NCI-H748 (cell line): ENCODE data around the gene RASAL1.
A peak's percentile ranks its signal among the peaks of the same experiment; 100 is the strongest.

Experiments
- DNase-seq: peaks from one replicate; lab custom pipeline; 2025; ENCODE audit not compliant: unreplicated experiment; lab: John Stamatoyannopoulos, UW

RASAL1 gene

DNA sequence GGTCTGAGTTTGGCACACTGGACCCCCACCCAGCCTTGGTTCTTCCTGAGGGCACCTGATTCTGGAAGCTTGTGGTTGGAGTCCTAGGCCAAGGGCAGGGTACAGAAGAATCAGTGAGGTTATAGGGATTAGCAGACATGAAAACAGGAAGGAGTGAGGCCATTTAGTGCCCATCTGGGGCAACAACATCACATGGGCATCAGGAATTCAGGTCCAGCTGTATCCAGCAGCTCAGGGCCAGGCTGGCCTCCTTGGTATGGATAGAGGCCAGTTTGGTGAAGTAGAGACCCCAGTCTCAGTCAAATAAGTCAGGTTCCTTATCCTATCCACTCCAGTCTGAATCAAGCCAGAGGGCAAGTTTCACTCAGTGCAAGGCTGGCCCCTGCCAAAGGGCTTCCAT is 36.2 kb downstream of the RASAL1 start:
- DNase-seq = no peak

DNA sequence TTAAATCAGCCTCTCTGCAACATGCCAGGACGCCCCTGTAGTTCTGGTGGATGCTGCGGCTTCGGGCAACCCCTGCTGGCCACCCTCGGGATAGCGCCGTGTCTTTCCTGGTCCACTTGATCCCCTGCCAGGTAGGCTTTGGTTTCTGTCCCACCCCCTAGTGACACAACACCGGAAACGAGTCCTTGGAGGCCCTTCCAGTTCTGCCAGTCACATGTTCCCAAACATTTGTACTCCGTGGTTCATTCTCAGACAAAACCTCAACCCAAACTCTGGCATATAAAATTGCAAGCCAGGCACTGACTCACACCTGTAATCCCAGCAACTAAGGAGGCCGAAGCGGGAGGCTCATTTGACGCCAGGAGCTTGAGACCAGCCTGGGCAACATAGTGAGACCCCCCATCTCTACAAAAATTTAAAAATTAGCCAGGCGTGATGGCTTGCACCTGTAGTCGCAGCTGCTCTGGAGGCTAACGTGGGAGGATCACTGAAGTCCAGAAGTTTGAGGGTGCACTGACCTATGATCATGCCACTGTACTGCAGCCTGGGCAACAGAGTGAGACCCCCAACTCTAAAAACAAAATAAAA is 37.0 kb downstream of the RASAL1 start:
- DNase-seq = peak; percentile 83

DNA sequence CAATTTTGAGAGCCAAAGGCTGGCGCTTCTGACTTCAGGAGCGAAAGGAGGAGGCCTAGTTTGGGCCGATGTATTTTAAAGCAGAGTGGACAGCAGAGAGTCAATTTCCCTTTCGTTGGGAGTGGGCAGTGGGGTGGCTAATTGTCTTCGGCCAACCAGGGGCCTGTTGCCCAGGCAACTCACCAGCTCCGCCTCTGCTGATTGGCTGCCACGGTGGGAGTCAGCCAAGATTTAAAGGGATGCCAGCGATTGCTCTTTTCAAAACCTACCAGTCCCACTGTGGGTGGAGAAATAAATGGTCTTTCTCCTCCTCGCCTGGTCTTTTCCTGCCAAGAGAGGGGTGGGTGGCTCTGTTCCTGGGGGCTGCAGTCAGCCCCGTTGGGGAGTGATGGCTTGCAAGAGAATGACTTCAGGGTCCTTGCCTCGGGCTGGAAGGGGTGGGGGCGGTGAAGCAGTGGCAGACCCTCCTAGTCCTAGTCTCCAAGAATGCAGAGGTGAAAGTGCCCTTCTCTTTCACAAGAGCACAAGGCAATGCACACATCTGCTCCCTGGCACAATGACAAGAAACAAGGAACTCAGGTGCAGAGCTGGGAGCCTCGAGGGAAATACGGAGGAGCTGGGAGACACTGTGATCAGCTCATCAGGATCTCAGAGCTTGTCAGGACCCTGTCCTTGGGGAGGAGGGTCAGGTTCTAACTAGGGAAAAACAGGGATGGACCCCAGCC is 37.7 kb downstream of the RASAL1 start:
- no peak for DNase-seq

DNA sequence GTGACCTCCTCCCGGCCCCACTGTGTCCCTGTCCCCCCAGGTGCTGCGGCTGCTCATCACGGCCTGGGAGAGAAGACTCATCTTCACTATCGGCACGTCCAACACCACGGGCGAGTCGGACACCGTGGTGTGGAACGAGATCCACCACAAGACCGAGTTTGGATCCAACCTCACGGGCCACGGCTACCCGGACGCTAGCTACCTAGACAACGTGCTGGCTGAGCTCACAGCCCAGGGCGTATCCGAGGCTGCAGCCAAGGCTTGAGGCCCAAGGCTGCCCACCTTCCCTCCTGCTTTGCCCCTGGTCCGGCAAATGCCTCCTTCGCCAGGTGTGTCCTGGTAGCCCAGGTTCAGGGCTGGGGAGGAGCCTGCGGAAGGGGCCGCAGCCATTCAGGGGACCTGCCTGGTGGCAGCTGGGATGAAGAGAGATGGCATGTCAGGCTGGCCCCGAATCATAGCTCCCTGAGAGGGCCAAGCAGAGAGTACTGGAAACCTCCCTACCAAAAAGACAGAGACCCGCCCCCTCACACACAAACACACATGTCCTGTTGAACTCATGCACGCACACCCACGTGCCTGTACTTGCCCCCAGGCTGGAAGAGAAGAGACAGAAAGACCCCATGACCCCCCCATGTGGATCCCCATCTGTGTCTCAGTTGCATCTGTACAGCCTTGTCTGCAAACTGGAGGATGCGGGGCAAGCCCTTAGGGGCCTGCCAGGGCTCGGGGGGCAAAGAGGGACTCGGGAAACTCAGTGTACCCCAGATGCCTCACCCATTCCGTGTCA is 38.7 kb downstream of the RASAL1 start:
- DNase-seq = no peak

DNA sequence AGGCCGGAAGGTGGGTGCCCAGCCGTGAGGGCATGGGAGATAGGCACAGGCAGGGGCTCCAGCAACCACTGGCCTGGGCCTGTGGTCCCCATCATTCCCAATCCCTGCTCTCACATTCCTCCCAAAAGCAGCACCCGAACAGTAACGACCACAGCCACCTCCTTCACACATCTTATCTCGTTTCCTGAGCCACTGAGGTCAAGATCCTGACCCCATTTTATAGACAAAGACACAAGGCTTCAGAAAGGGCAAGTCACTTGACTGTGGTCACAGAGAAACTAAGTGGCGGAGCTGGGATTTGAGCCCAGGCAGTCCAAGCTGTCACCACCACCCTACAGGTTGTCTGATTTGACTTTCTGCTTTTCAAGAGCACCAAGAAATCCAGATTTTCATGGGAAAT is 40.2 kb downstream of the RASAL1 start:
- DNase-seq = no peak

DNA sequence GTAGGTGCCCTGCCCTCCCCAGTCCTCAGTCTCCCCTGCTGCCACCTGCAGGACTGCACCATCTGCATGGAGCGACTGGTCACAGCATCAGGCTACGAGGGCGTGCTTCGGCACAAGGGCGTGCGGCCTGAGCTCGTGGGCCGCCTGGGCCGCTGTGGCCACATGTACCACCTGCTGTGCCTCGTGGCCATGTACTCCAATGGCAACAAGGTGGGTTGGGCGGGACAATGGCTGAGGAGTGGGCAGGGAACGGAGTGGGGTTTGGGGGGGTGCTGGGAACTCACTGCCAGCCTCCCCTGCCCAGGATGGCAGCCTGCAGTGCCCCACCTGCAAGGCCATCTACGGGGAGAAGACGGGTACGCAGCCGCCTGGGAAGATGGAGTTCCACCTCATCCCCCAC is 40.8 kb downstream of the RASAL1 start:
- DNase-seq = no peak

DNA sequence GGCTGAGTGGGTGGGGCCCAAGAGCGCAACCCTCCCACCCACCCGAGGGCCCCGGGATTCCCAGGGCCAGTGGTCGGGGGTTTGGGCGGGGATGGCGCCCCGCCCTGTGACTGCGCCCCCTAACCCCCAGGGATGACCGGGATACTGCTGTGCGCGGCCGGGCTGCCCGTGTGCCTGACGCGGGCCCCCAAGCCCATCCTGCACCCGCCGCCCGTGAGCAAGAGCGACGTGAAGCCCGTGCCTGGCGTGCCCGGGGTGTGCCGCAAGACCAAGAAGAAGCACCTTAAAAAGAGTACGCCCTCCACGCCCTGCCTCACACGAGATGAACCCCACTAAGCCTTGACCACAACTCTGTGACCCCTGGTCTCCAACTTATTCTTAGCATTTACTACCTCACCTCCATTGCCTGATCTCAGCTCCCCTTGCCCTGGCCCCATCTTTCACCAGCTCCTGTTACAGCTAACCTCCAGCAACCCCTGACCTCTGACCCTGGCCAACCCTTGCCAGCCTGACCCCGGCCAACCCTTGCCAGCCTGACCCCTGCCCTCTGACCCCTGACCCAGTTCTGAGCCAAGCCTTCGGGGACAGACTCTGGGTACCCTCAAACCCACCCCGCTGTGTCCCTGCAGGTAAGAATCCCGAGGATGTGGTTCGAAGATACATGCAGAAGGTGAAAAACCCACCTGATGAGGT is 42.0 kb downstream of the RASAL1 start:
- no peak for DNase-seq

DNA sequence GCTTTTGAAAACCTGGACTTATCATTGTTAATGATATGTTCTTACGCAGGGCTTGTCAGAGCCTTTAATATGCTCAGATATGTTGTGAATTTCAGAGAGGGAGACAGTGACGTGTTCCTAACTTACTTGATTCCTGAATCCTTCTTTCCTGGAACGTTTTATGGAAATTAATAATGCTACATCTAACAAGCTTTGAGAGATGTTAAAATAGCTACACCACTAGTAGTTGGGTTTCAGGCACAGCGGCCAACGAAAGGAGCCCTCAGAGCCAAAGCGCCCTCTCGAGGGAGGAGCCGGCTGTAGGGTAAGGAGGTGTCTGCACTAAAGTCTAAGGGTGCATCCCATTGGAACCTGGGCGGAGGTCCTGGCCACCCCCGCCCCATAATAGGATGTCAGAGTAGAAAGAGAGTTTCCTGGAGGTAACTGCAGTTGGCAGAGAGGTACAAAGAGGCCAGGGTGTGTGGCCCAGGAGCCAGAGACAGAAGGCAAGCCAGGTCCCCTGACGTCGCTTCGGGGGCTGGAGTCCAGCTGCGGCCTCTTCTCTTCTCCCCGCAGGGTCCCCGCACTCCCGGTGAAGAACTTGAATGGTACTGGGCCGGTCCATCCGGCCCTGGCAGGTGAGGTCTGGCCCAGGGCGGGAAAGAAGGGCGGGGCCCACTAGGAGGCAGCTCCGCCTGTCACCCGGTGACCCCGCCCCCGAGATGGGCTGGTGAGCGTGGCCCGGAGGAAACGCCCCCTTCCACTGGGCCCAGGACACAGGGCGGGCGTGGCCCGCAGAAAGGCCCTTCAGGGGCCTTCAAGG is 42.8 kb downstream of the RASAL1 start:
- no peak for DNase-seq

DNA sequence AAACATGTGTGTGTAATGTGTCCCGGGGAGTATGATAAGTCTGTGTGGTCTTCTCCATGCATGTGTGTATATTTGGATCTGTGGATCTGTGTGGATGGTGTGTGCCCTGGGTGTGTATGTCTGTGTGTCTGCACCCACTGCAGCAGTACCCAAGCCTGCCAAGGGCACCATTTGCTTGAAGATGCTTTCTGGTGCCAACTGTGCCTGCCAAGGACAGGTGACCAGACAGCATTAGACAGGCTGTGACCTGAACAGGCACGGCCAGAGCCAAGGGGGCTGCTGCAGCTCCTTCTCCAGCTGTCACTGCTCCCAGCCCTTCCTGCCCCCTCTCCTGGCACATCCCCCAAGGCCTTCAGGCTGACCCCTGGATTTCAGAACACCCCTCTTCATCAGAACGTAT is 44.1 kb downstream of the RASAL1 start:
- DNase-seq = no peak

DNA sequence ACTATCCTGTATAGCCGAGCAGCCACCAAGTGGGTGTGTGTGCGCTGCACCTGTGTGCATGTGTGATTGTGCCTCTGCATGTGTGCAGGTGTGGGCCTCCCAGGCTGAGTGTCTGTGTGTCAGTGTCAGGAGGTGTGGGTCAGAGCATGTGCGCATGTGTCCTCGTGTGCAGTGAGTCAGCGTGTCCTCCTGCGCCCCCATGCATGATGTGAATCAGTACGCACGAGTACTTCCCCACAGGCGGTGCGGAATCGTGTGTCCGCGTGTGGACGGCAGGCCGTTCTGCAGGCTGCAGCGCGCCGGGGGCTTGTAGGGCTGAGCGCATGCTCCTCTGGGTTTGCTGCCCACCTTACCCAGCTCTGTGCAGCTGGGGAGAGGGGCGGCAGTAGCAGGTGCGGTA is 44.8 kb downstream of the RASAL1 start:
- no peak for DNase-seq

DNA sequence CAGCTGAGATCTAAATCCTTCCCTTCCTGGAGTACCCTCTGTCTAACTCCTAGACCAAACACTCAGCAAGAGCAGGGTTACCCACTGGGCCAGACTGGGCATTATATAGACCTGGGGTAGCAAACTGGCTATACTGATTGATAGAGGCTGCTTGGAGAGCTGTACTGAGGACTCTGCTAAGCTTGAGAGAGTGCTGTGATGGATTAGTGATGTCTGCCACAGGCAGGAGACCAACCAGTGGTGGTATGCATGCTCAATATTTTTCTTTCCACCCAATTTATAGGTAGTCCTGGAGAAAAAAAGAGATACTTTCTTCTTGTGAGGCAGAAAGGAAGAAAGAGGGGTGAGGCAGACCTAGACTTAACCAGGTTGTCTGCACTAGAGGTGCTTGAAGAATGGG is 45.7 kb downstream of the RASAL1 start:
- no peak for DNase-seq

DNA sequence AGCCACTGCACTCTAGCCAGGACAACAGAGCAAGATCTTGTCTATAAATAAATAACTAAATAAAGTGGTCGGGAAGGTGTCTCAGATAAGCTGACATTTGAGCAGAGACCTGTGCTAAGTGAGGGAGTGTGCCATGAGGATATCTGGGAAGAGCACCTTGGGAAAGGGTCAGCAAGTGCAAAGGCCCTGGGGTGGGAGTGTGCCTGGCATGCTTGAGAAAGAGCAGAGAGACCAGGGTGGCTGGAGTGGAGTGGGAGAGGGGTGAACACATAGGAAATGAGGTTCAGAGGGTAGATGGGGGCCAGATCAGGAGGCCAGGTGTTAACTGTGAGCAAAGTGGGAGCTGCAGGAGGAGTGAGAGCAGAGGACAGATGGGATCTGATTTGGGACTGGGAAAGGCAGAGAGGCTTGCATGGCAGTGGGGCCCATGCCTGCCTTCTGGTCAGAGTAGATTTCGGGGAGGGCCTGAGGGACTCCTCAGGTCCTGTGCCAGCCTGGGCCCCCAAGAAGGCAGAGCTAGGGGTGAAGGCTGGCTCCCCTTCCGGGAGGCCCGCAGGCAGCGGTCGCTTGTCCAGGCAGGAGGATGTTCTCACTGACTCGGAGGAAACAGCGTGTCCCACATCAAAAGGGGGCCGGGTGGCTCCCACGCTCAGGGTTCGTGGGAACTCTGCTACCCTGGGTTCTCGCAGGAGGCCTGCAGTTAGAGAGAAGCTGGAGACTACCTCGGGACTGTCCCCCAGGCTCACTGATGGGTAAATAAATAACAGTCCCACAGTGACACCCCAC is 46.4 kb downstream of the RASAL1 start:
- DNase-seq = no peak

DNA sequence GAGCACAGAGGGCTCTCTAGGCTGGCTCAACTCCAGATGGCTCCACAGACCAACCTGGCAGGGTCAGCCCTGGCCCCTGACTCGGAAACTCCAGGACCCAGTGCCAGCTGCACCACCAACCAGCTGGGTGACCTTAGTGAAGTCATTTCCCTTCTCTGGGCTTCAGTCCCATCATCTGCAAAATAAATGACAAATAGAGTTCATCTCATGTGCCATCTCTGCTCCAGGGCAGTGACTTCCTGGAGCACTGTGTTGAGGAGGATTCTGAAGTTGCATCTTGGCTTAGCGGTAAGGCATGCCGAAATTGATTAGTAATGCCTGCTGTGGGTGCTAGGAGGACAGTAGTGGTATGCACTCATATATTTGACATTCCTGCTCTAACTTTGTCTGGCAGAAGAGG is 47.5 kb downstream of the RASAL1 start:
- no peak for DNase-seq

DNA sequence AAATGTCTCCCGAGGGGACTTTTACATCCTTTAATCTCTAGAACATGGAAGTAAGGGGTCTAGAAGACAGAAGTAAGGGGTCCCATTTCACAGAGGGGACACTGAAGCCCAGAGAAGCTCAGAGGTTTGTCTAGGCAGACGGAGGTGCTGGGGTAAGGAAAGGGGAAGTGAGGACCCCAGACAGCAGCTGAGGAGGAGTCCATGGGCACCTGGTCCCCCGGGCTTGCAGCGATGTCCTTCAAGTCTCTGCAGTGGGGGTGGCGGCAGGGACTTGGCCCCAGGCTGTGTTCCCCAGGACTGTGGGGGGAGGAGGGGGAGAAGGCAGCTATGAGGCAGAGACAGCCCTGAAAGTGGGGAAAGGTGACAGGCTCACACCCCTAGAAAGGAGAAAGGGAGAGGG is 48.4 kb downstream of the RASAL1 start:
- DNase-seq = no peak

DNA sequence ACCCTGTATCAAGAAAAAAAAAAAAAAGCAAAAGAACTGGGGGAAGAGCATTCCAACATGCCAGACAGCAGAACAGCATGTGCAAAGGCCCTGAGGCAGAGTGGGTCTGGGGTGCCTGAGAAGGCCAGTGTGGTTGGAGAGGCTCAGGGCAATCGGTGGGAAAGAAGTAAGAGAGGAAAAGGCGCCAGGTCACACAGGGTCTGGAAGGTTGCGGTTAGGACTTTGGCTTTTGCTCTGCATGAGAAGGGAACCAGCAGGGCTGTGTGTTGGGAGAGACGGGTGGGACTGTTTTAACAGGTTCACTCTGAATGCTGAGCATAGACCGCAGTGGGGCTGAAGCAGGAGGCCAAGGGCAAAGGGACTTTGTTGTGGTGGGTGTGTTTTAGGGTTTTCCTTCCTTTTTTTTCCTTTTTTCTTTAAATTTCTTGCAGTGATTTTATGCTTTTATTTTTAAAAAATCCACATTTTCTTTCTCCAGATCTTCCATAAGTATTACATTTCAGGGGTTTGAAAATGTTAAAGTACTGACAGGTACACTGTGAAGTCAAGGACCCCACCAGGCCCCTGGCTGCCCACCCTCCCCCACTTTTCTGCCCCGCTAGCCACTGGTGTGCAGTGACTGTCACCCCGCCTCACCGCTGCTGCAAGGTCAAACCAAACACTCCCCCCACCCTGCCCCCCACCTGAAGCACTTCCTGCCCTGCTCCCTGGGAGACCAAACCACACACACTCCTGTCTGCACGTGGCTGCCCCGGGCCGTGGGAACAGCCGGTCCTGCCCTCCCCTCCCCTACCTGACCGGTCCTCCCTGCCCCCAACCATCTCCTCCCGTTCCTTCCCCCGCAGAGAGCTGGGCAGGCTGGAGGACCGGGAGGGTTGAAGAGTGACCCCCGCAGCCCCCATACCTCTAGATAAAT is 49.1 kb downstream of the RASAL1 start:
- DNase-seq = no peak

DNA sequence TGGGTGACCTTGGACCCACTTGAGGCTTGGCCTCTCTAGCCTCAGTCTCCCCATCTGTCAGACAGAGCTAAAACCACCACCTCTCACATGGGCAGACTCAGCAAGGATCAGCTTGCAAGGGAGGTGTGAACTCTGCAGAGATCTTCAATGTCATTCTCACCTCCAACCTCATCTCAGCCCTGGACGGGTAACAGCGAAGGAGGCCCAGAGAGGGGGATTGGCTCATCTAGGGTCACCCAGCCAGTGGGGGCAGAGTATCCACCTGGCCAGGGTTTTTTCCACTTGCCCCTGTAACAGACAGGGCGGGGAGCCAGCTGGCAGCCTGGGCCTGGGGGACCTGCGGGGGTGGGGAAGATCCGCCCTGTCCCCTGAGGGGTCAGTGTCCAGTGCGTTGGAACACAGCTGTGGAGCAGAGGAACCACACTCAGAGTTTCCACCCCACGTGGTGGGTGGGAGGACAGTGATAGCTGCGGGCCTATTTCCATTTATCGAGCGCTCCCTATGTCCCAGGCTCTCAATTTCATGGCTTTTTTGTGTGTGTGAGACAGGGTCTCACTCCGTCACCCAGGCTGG is 51.6 kb downstream of the RASAL1 start:
- DNase-seq = no peak

DNA sequence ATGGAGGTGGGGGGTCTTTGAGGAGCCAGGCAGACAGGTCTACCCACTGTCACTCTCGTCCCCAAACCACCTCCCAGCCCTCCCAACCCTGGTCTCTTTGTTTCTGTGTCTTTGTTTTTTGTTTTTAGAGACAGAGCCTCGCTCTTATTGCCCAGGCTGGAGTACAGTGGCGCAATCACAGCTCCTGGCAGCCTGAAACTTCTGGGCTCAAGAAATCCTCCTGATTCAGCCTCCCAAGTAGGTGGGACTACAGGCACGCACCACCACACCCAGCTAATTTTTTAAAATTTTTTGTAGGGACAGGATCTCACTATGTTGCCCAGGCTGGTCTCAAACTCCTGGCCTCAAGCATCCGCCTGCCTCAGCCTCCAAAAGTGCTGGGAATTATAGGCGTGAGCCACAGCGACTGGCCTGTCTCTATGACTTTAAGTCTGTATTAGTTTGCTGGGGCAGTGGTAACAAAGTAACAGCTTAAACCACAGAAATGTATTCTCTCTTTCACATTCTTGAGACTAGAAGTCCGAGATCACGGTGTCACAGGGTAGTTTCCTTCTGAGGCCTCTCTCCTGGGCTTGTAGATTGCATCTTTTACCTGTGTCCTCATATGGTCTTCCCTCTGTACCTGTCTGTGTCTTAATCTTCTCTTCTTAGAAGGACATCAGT is 52.9 kb downstream of the RASAL1 start:
- DNase-seq = no peak

DNA sequence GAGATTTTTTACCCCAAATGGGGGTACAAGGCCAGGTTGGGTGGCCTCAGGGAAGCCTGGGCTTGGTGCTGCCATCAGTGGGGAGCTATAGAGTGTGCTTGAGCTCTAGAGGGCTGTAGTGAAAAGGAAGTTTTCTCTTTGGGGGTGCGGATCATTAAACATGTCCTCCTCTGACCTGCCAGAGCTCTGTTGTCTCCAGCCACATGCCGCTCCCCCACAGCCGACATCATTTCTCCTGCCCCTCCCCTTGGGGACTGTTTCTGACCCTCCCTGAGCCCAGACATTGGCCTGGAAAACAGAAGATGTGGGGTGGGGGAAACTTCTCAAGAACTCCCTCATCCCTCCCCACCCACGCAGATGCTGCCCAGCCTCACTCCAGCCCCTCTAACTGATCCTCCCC is 53.7 kb downstream of the RASAL1 start:
- no peak for DNase-seq
